Activated CD4-positive, CD25-positive, alpha-beta regulatory T cell treated with anti-CD3 and anti-CD28 coated beads, Interleukin-2, amount 50 U/mL, for 16 hours (primary cell): ENCODE results near the gene PRELID2.
"Not testable (repeated sequence)": the region's sequence is repeated elsewhere in the genome, so short reads cannot be mapped to it uniquely, and the experiment has no call there.

ENCODE experiments used
- DNase-seq: peaks from one replicate; pipeline ENCODE4 v3.0.0-alpha.2; 2020; ENCODE audit warnings: low read depth, low spot score

The PRELID2 gene

GRCh38 chr5:145840458-145841132 lies 5.5 kb upstream of the PRELID2 start:
- no peak for DNase-seq

- no peak for DNase-seq
Observed at GRCh38 chr5:145838276-145838675, 3.1 kb upstream of the PRELID2 start.

GRCh38 chr5:145836241-145836640 lies 1.1 kb upstream of the PRELID2 start:
- not testable (repeated sequence) for DNase-seq

GRCh38 chr5:145835848-145836239 lies 702 bp upstream of the PRELID2 start:
- no peak for DNase-seq

- DNase-seq: no peak
Observed at GRCh38 chr5:145834554-145834916, 607 bp downstream of the PRELID2 start.

GRCh38 chr5:145833631-145834200 lies 1.4 kb downstream of the PRELID2 start:
- DNase-seq: no peak

- DNase-seq: no peak
Observed at GRCh38 chr5:145830594-145830993, 4.5 kb downstream of the PRELID2 start.

- DNase-seq: no peak
Observed at GRCh38 chr5:145829708-145830361, 5.3 kb downstream of the PRELID2 start.

- DNase-seq: no peak
Observed at GRCh38 chr5:145826895-145827674, 8.1 kb downstream of the PRELID2 start.

GRCh38 chr5:145825751-145826180 lies 9.4 kb downstream of the PRELID2 start:
- DNase-seq: no peak

- DNase-seq: no peak
Observed at GRCh38 chr5:145824040-145824439, 11.1 kb downstream of the PRELID2 start.

GRCh38 chr5:145818604-145819003 lies 16.5 kb downstream of the PRELID2 start:
- DNase-seq: no peak

GRCh38 chr5:145812877-145813276 lies 22.3 kb downstream of the PRELID2 start:
- DNase-seq: no peak

GRCh38 chr5:145811834-145812625 lies 23.1 kb downstream of the PRELID2 start:
- DNase-seq: no peak

- no peak for DNase-seq
Observed at GRCh38 chr5:145806923-145807322, 28.2 kb downstream of the PRELID2 start.

- no peak for DNase-seq
Observed at GRCh38 chr5:145805819-145806218, 29.3 kb downstream of the PRELID2 start.

- no peak for DNase-seq
Observed at GRCh38 chr5:145804701-145805100, 30.4 kb downstream of the PRELID2 start.

GRCh38 chr5:145803112-145804004 lies 31.8 kb downstream of the PRELID2 start:
- no peak for DNase-seq

GRCh38 chr5:145801195-145801594 lies 33.9 kb downstream of the PRELID2 start:
- no peak for DNase-seq

- no peak for DNase-seq
Observed at GRCh38 chr5:145800181-145800580, 35.0 kb downstream of the PRELID2 start.
